GM23338 (cell line): ENCODE results near the gene DDIAS. TPM values are rescaled to one million over a fixed set of nuclear protein-coding genes. Genes with fewer than 3 reads are reported as not detected.
"Not testable (repeated sequence)": the region's sequence is repeated elsewhere in the genome, so short reads cannot be mapped to it uniquely, and the experiment has no call there.

Source experiments
- ATAC-seq: fragments of 200-7000 bp; cut with Tn5 transposase; 3 replicates; pipeline ENCODE4 v1.9.1; 2020
- DNase-seq: peaks from one replicate; pipeline ENCODE4 v3.0.0-alpha.2; 2015; ENCODE audit warnings: low spot score
- H2AFZ ChIP-seq: fragments of 200-600 bp; sonication (generic); 2 replicates; pipeline ENCODE4 v1.8.0; 2016; ENCODE audit warnings: antibody characterized with exemption, mild to moderate bottlenecking, moderate library complexity
- H3F3A ChIP-seq: fragments of 200-600 bp; sonication (generic); replicated peaks from 2 replicates; pipeline ENCODE4 v1.8.0; 2017; ENCODE audit warnings: antibody characterized with exemption, mixed run types, low read depth
- H3K27ac ChIP-seq: fragments of 200-600 bp; sonication (generic); 2 replicates; pipeline ENCODE4 v1.6.1; 2016; ENCODE audit warnings: low read depth
- H3K27me3 ChIP-seq: fragments of 200-600 bp; sonication (generic); 2 replicates; pipeline ENCODE4 v1.8.0; 2016; ENCODE audit warnings: mild to moderate bottlenecking, mixed run types, moderate library complexity; ENCODE audit not compliant: insufficient read depth
- H3K36me3 ChIP-seq: fragments of 200-600 bp; sonication (generic); 2 replicates; pipeline ENCODE4 v1.8.0; 2016; ENCODE audit warnings: mild to moderate bottlenecking; ENCODE audit not compliant: insufficient read depth
- H3K4me1 ChIP-seq: fragments of 200-600 bp; sonication (generic); 2 replicates; pipeline ENCODE4 v1.8.0; 2016; ENCODE audit warnings: mild to moderate bottlenecking, moderate library complexity; ENCODE audit not compliant: insufficient read depth
- H3K4me2 ChIP-seq: fragments of 200-600 bp; sonication (generic); 2 replicates; pipeline ENCODE4 v1.7.1; 2017; ENCODE audit warnings: mixed run types
- H3K4me3 ChIP-seq: fragments of 200-600 bp; sonication (generic); 2 replicates; pipeline ENCODE4 v1.6.1; 2016; ENCODE audit warnings: mixed run types
- H3K79me2 ChIP-seq: fragments of 200-600 bp; sonication (generic); replicated peaks from 2 replicates; pipeline ENCODE4 v1.8.0; 2017; ENCODE audit warnings: mild to moderate bottlenecking; ENCODE audit not compliant: insufficient read depth
- H3K9me2 ChIP-seq: fragments of 200-600 bp; sonication (generic); 2 replicates; pipeline ENCODE4 v1.8.0; 2017; ENCODE audit not compliant: insufficient read depth
- H4K20me1 ChIP-seq: fragments of 200-600 bp; sonication (generic); replicated peaks from 2 replicates; pipeline ENCODE4 v1.8.0; 2017; ENCODE audit warnings: mild to moderate bottlenecking; ENCODE audit not compliant: insufficient read depth
- H3K27ac Mint-ChIP-seq: 2 replicates; pipeline ENCODE4 v1.8.0; 2020; ENCODE audit warnings: inconsistent platforms, mild to moderate bottlenecking, moderate library complexity, mixed read lengths
- H3K27me3 Mint-ChIP-seq: 3 replicates; pipeline ENCODE4 v1.8.0; 2022; ENCODE audit warnings: low read depth, mild to moderate bottlenecking, moderate library complexity, mixed read lengths, inconsistent platforms; ENCODE audit not compliant: insufficient read depth, poor library complexity
- H3K36me3 Mint-ChIP-seq: 3 replicates; pipeline ENCODE4 v1.8.0; 2021; ENCODE audit warnings: low read depth, mild to moderate bottlenecking, inconsistent platforms, moderate library complexity, mixed read lengths
- H3K4me1 Mint-ChIP-seq: 3 replicates; pipeline ENCODE4 v1.8.0; 2020; ENCODE audit warnings: mild to moderate bottlenecking, inconsistent platforms, mixed read lengths
- H3K4me3 Mint-ChIP-seq: 3 replicates; pipeline ENCODE4 v1.8.0; 2021; ENCODE audit warnings: moderate library complexity, mild to moderate bottlenecking, inconsistent platforms, mixed read lengths
- H3K9me3 Mint-ChIP-seq: 3 replicates; pipeline ENCODE4 v1.8.0; 2020; ENCODE audit warnings: moderate library complexity, mild to moderate bottlenecking, inconsistent platforms, mixed read lengths
- CREB1 ChIP-seq: fragments of 250-450 bp; sonication (Bioruptor Pico); IDR thresholded peaks from 2 replicates; pipeline ENCODE4 v1.5.0; 2020; ENCODE audit warnings: low read depth, mild to moderate bottlenecking, moderate library complexity
- CTCF ChIP-seq, 2 experiments: fragments of 200-600 bp in 1 of 2; sonication (generic) in 1 of 2; conservative IDR thresholded peaks; 2 replicates each; pipeline versions ENCODE4 v1.5.1 to v1.6.1; 2016 to 2017; ENCODE audit warnings: antibody characterized with exemption in 2 of 2, low read depth in 2 of 2, mild to moderate bottlenecking in 2 of 2, moderate library complexity in 1 of 2
- EZH2 ChIP-seq: fragments of 200-600 bp; sonication (generic); IDR thresholded peaks from one replicate; pipeline ENCODE4 v1.8.0; 2017; ENCODE audit warnings: antibody characterized with exemption, mild to moderate bottlenecking, low read depth; ENCODE audit not compliant: unreplicated experiment
- EZH2phosphoT487 ChIP-seq: fragments of 200-600 bp; sonication (generic); IDR thresholded peaks from one replicate; pipeline ENCODE4 v1.8.1; 2018; ENCODE audit warnings: antibody characterized with exemption; ENCODE audit not compliant: unreplicated experiment
- POLR2AphosphoS5 ChIP-seq: IDR thresholded peaks from 2 replicates; pipeline ENCODE4 v1.6.1; 2016; ENCODE audit warnings: antibody characterized with exemption, low read depth
- STAT1 ChIP-seq: IDR thresholded peaks from one replicate; pipeline ENCODE4 v1.6.1; 2016; ENCODE audit warnings: antibody characterized with exemption; ENCODE audit not compliant: unreplicated experiment
- ZNF114 ChIP-seq: fragments of 250-450 bp; sonication (Bioruptor Pico); IDR thresholded peaks from 2 replicates; pipeline ENCODE4 v1.5.0; 2020; ENCODE audit warnings: mild to moderate bottlenecking, moderate library complexity
- ZNF331 ChIP-seq: fragments of 250-450 bp; sonication (Bioruptor Pico); IDR thresholded peaks from 2 replicates; pipeline ENCODE4 v1.5.0; 2020; ENCODE audit warnings: low read depth, mild to moderate bottlenecking, moderate library complexity
- ZNF462 ChIP-seq: fragments of 250-450 bp; sonication (Bioruptor Pico); IDR thresholded peaks from 2 replicates; pipeline ENCODE4 v1.5.0; 2020; ENCODE audit warnings: mild to moderate bottlenecking, moderate library complexity
- polyA plus RNA-seq: library from polyadenylated mRNA; unstranded; fragments of >200 nt; fragmentation: Nextera tagmentation; extraction: Ambion mirVana; gene quantifications from 2 replicates; pipeline ENCODE4 v1.2.1, GENCODE V29; 2016
- total RNA-seq: library from RNA; depleted of rRNA; stranded (reverse); fragments of >200 nt; shearing (Covaris generic); gene quantifications from 2 replicates; pipeline ENCODE4 v1.2.3, GENCODE V29; 2014
- TF ChIP-seq, protein P1 (sequence below): IDR thresholded peaks from 2 replicates; pipeline ENCODE4 v1.6.1; 2016; ENCODE audit warnings: antibody characterized with exemption
- TF ChIP-seq, protein P2 (sequence below): IDR thresholded peaks from one replicate; pipeline ENCODE4 v1.6.1; 2018; ENCODE audit warnings: antibody characterized with exemption; ENCODE audit not compliant: unreplicated experiment

The DDIAS gene
- total and polyA plus RNA-seq, 2 experiments from 2014 or later: 19.5 to 53.0 TPM

DNA sequence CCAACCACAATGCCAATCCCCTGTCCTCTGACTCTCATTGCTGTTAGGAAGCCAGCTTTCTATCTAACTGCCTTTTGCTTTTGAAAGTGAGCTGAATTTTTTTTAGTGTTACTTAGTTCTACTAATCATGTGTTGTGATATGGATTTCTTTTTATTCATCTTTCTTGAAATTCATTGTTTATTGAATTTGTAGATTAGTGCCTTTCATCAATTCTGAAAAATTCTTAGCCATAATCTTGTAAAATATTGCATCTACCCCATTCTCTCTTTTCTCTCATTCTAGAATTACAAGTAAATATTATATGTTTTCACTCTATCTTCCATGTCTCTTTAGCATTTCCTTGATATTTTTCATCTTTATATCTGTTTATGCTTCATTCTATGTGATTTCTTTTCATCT lies 47.8 kb downstream of the DDIAS start:
- TF ChIP-seq ZNF114: no peak
- TF ChIP-seq EZH2phosphoT487: no peak
- TF ChIP-seq STAT1: no peak
- no peak for TF ChIP-seq POLR2AphosphoS5
- TF ChIP-seq, protein P1, sequence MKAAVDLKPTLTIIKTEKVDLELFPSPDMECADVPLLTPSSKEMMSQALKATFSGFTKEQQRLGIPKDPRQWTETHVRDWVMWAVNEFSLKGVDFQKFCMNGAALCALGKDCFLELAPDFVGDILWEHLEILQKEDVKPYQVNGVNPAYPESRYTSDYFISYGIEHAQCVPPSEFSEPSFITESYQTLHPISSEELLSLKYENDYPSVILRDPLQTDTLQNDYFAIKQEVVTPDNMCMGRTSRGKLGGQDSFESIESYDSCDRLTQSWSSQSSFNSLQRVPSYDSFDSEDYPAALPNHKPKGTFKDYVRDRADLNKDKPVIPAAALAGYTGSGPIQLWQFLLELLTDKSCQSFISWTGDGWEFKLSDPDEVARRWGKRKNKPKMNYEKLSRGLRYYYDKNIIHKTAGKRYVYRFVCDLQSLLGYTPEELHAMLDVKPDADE: no peak
- TF ChIP-seq ZNF462 (CRISPR knock-in tag): no peak
- TF ChIP-seq ZNF331 (CRISPR knock-in tag): no peak
- TF ChIP-seq, protein P2, sequence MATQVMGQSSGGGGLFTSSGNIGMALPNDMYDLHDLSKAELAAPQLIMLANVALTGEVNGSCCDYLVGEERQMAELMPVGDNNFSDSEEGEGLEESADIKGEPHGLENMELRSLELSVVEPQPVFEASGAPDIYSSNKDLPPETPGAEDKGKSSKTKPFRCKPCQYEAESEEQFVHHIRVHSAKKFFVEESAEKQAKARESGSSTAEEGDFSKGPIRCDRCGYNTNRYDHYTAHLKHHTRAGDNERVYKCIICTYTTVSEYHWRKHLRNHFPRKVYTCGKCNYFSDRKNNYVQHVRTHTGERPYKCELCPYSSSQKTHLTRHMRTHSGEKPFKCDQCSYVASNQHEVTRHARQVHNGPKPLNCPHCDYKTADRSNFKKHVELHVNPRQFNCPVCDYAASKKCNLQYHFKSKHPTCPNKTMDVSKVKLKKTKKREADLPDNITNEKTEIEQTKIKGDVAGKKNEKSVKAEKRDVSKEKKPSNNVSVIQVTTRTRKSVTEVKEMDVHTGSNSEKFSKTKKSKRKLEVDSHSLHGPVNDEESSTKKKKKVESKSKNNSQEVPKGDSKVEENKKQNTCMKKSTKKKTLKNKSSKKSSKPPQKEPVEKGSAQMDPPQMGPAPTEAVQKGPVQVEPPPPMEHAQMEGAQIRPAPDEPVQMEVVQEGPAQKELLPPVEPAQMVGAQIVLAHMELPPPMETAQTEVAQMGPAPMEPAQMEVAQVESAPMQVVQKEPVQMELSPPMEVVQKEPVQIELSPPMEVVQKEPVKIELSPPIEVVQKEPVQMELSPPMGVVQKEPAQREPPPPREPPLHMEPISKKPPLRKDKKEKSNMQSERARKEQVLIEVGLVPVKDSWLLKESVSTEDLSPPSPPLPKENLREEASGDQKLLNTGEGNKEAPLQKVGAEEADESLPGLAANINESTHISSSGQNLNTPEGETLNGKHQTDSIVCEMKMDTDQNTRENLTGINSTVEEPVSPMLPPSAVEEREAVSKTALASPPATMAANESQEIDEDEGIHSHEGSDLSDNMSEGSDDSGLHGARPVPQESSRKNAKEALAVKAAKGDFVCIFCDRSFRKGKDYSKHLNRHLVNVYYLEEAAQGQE: no peak
- no peak for TF ChIP-seq CTCF (conservative IDR thresholded peaks at IDR 0.05; ENCODE audit: low read depth in 2 of 2)
- TF ChIP-seq CREB1: no peak
- no peak for TF ChIP-seq EZH2
- Mint-ChIP-seq H3K27ac (no peak overlapping the region), H3K27me3 (no peaks in the 10 kb centered on the region), H3K4me1 (no peaks in the 10 kb centered on the region), H3K4me3 (no peak overlapping the region), H3K9me3 (peaks cover 15% of the 10 kb centered on the region), H3K36me3 (peaks cover 9% of the 10 kb centered on the region; the same call in 1 of the 3 replicates)
- H3K4me1 ChIP-seq: no peaks in the 10 kb centered on the region
- ATAC-seq: no peak
- H3K27ac ChIP-seq: no peak overlapping the region
- DNase-seq: no peak
- no peak overlapping the region for H3K4me2 ChIP-seq
- no peak overlapping the region for H3K4me3 ChIP-seq
- no peaks in the 10 kb centered on the region for H4K20me1 ChIP-seq
- no peaks in the 10 kb centered on the region for H3K79me2 ChIP-seq
- H3K36me3 ChIP-seq: 0 out of 2 replicates have a peak, but pooled peaks cover 3% of the 10 kb centered on the region
- no peak overlapping the region for H2AFZ ChIP-seq
- H3K9me2 ChIP-seq: no peaks in the 10 kb centered on the region
- H3F3A ChIP-seq: no peaks in the 10 kb centered on the region
- no peaks in the 10 kb centered on the region for H3K27me3 ChIP-seq

- ATAC-seq, H3K27me3 Mint-ChIP-seq, H3K36me3 ChIP-seq, H4K20me1 ChIP-seq, H2AFZ ChIP-seq, H3K79me2 ChIP-seq, H3K27ac Mint-ChIP-seq, H3K27ac ChIP-seq, H3F3A ChIP-seq, H3K4me1 Mint-ChIP-seq, DNase-seq, H3K4me2 ChIP-seq, H3K4me1 ChIP-seq, H3K4me3 Mint-ChIP-seq, H3K27me3 ChIP-seq, H3K9me2 ChIP-seq, H3K4me3 ChIP-seq: not testable (repeated sequence)
- Mint-ChIP-seq H3K36me3 (peaks cover 13% of the 10 kb centered on the region; the same call in 2 of the 3 replicates), H3K9me3 (peaks cover 26% of the 10 kb centered on the region)
Observed at GRCh38 chr11:82950502-82950901, 49.0 kb downstream of the DDIAS start.
